22Rv1 (cell line): ENCODE measurements around the gene MAP7D3.

Source experiments
- ZFX ChIP-seq: fragments of 450-650 bp; IDR thresholded peaks from 2 replicates; pipeline ENCODE4 v1.6.1; 2017; ENCODE audit warnings: antibody characterized with exemption, borderline replicate concordance
- TF ChIP-seq, protein P1 (sequence below): fragments of 450-650 bp; IDR thresholded peaks from 2 replicates; pipeline ENCODE4 v1.5.1; 2017; ENCODE audit warnings: mild to moderate bottlenecking

DNA sequence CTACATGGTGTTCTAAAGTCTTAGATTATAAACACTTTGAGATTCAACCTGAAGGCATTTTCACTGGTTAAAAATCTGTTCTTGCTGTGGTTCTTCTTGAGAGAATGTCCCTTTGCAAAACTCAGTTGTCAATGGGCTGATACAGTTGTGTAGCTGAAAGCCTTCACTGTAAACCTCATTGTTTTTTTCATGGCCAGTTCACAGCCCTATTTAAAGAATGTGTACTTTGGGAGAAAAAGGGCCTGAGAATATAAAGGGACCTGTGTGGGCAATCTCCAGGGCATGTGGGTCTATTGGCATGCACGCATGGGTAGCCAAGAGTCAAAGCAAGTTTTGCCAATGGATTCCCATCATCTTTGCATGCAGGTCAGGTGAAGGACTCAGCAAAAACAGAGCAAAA is 7.8 kb upstream of the MAP7D3 start:
- TF ChIP-seq, protein P1, sequence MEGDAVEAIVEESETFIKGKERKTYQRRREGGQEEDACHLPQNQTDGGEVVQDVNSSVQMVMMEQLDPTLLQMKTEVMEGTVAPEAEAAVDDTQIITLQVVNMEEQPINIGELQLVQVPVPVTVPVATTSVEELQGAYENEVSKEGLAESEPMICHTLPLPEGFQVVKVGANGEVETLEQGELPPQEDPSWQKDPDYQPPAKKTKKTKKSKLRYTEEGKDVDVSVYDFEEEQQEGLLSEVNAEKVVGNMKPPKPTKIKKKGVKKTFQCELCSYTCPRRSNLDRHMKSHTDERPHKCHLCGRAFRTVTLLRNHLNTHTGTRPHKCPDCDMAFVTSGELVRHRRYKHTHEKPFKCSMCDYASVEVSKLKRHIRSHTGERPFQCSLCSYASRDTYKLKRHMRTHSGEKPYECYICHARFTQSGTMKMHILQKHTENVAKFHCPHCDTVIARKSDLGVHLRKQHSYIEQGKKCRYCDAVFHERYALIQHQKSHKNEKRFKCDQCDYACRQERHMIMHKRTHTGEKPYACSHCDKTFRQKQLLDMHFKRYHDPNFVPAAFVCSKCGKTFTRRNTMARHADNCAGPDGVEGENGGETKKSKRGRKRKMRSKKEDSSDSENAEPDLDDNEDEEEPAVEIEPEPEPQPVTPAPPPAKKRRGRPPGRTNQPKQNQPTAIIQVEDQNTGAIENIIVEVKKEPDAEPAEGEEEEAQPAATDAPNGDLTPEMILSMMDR = no peak
- TF ChIP-seq ZFX = no peak
